ENCODE results near the gene ARHGAP6. TPM values are rescaled to one million over a fixed set of nuclear protein-coding genes. Genes with fewer than 3 reads are reported as not detected.

Gene ARHGAP6
- total and polyA plus RNA-seq, 2 of the 4 experiments (the other 2 are of a cell fraction), result 1.4 to 1.8 TPM

GRCh38 chrX:11254417-11255109, 411.2 kb downstream of the ARHGAP6 start:
- ATAC-seq (ENCODE audit: low read depth), result no peak
- BruUV-seq (replicated peaks), result no TSS peak
- H3K36me3 ChIP-seq (ENCODE audit: control insufficient read depth, insufficient read depth, low read length), result no peaks in the 10 kb centered on the region
- no peak overlapping the region for H3K4me2 ChIP-seq (ENCODE audit: low read depth, low read length)
- no peaks in the 10 kb centered on the region for H3K27me3 ChIP-seq (ENCODE audit: control insufficient read depth, insufficient read depth, low read length)
- no peak for DNase-seq
- no peak overlapping the region for H4K91ac ChIP-seq (ENCODE audit: insufficient read depth, low read depth, low read length)
- no CpG with 5 or more reads among the region's 5 CpGs for WGBS, 2 experiments (ENCODE audit: extremely low coverage in 2 of 2, insufficient read length in 1 of 2)
- H2AFZ ChIP-seq (replicated peaks; ENCODE audit: low read length, poor library complexity), result no peak overlapping the region
- no peak overlapping the region for H3K27ac ChIP-seq (ENCODE audit: insufficient read depth, low read length)
- H3K4me1 ChIP-seq (ENCODE audit: control insufficient read depth, insufficient read depth, low read length), result no peaks in the 10 kb centered on the region; the same call in 1 of the 2 replicates
- H3K9ac ChIP-seq (ENCODE audit: low read depth, low read length), result no peak overlapping the region
- H3K18ac ChIP-seq (ENCODE audit: low read depth, low read length), result no peak overlapping the region
- no peak overlapping the region for H2BK15ac ChIP-seq (ENCODE audit: low read depth, low read length)
- intact Hi-C loops (cut with micrococcal nuclease) (no loop called here), in situ Hi-C loops (cut with MboI; ENCODE audit: low sequenced_read_pairs) (no loop called here), dilution Hi-C loops (cut with HindIII; ENCODE audit: low sequenced_read_pairs, unreplicated experiment) (no loop called here)
- no peaks in the 10 kb centered on the region for H3K9me1 ChIP-seq (ENCODE audit: insufficient read depth, low read length)
- no peak overlapping the region for H2BK120ac ChIP-seq (ENCODE audit: low read depth, low read length)
- H2BK5ac ChIP-seq (ENCODE audit: low read depth, low read length, poor library complexity, severe bottlenecking), result no peak overlapping the region
- H4K20me1 ChIP-seq (ENCODE audit: insufficient read depth, low read length), result no peaks in the 10 kb centered on the region
- ChIA-PET CTCF (no interaction called here), POLR2A (ENCODE audit: unreplicated experiment) (no interaction called here)
- no peak overlapping the region for H2AK5ac ChIP-seq (ENCODE audit: low read depth, low read length)
- H3K14ac ChIP-seq (replicated peaks; ENCODE audit: low read depth, low read length), result no peak overlapping the region
- H4K8ac ChIP-seq (ENCODE audit: low read depth in 2 of 2, low read length in 2 of 2), result no peak overlapping the region
- H3K9me3 ChIP-seq (ENCODE audit: control insufficient read depth, insufficient read depth, low read length), result peaks cover 1% of the 10 kb centered on the region; the same call in 1 of the 2 replicates
- H4K5ac ChIP-seq (ENCODE audit: low read depth, low read length), result no peak overlapping the region
- no peak overlapping the region for H2AK9ac ChIP-seq (replicated peaks; ENCODE audit: low read depth, low read length, poor library complexity)
- no peaks in the 10 kb centered on the region for H3K79me1 ChIP-seq (ENCODE audit: low read depth in 1 of 2, low read length in 2 of 2)
- no peak overlapping the region for H3K56ac ChIP-seq (ENCODE audit: extremely low read depth, insufficient read depth, low read length)
- no peak overlapping the region for H3K4ac ChIP-seq (ENCODE audit: low read depth, low read length)
- TF ChIP-seq CHD1 (IDR thresholded peaks at IDR 0.05; ENCODE audit: low read depth, low read length) (no peak), SMC3 (IDR thresholded peaks at IDR 0.05; ENCODE audit: low read depth, low read length) (no peak), RAD21 (IDR thresholded peaks at IDR 0.05; ENCODE audit: low read length) (no peak), FOS (IDR thresholded peaks at IDR 0.05; ENCODE audit: low read depth, low read length) (no peak), NFE2L2 (IDR thresholded peaks at IDR 0.05; ENCODE audit: low read depth, low read length) (no peak), MAFK (IDR thresholded peaks at IDR 0.05; ENCODE audit: low read depth, low read length) (no peak), RCOR1 (IDR thresholded peaks at IDR 0.05; ENCODE audit: insufficient replicate concordance, low read length) (no peak), RFX5 (IDR thresholded peaks at IDR 0.05; ENCODE audit: low read depth, low read length) (no peak), BHLHE40 (IDR thresholded peaks at IDR 0.05; ENCODE audit: low read depth, low read length) (no peak), MXI1 (IDR thresholded peaks at IDR 0.05; ENCODE audit: borderline replicate concordance, low read depth, low read length) (no peak), POLR2A (IDR thresholded peaks at IDR 0.05; ENCODE audit: low read depth, low read length) (no peak), CEBPB (IDR thresholded peaks at IDR 0.05; ENCODE audit: low read depth, low read length) (no peak), MAZ (IDR thresholded peaks at IDR 0.05; ENCODE audit: borderline replicate concordance, low read depth, low read length) (no peak)
- TF ChIP-seq, protein P1, sequence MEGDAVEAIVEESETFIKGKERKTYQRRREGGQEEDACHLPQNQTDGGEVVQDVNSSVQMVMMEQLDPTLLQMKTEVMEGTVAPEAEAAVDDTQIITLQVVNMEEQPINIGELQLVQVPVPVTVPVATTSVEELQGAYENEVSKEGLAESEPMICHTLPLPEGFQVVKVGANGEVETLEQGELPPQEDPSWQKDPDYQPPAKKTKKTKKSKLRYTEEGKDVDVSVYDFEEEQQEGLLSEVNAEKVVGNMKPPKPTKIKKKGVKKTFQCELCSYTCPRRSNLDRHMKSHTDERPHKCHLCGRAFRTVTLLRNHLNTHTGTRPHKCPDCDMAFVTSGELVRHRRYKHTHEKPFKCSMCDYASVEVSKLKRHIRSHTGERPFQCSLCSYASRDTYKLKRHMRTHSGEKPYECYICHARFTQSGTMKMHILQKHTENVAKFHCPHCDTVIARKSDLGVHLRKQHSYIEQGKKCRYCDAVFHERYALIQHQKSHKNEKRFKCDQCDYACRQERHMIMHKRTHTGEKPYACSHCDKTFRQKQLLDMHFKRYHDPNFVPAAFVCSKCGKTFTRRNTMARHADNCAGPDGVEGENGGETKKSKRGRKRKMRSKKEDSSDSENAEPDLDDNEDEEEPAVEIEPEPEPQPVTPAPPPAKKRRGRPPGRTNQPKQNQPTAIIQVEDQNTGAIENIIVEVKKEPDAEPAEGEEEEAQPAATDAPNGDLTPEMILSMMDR (conservative IDR thresholded peaks at IDR 0.05; ENCODE audit: low read depth, low read length), result no peak
- TF ChIP-seq, protein P2, sequence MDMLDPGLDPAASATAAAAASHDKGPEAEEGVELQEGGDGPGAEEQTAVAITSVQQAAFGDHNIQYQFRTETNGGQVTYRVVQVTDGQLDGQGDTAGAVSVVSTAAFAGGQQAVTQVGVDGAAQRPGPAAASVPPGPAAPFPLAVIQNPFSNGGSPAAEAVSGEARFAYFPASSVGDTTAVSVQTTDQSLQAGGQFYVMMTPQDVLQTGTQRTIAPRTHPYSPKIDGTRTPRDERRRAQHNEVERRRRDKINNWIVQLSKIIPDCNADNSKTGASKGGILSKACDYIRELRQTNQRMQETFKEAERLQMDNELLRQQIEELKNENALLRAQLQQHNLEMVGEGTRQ (IDR thresholded peaks at IDR 0.05; ENCODE audit: low read depth, low read length), result no peak
- TF ChIP-seq, protein P3, sequence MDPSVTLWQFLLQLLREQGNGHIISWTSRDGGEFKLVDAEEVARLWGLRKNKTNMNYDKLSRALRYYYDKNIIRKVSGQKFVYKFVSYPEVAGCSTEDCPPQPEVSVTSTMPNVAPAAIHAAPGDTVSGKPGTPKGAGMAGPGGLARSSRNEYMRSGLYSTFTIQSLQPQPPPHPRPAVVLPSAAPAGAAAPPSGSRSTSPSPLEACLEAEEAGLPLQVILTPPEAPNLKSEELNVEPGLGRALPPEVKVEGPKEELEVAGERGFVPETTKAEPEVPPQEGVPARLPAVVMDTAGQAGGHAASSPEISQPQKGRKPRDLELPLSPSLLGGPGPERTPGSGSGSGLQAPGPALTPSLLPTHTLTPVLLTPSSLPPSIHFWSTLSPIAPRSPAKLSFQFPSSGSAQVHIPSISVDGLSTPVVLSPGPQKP (IDR thresholded peaks at IDR 0.05; ENCODE audit: borderline replicate concordance, low read depth, low read length), result no peak
- no peak overlapping the region for H3K23ac ChIP-seq (ENCODE audit: low read depth, low read length)
- no peak overlapping the region for H3K4me3 ChIP-seq (ENCODE audit: insufficient read depth, low read depth, low read length)
- no peak overlapping the region for H2BK20ac ChIP-seq (ENCODE audit: low read depth, low read length)
